ENCODE results near the gene MMP23B. TPM values are rescaled to one million over a fixed set of nuclear protein-coding genes. Genes with fewer than 3 reads are reported as not detected.

Gene MMP23B
- total and polyA plus RNA-seq, 9 donors = 0.88 to 128 (median 67.3) TPM

DNA sequence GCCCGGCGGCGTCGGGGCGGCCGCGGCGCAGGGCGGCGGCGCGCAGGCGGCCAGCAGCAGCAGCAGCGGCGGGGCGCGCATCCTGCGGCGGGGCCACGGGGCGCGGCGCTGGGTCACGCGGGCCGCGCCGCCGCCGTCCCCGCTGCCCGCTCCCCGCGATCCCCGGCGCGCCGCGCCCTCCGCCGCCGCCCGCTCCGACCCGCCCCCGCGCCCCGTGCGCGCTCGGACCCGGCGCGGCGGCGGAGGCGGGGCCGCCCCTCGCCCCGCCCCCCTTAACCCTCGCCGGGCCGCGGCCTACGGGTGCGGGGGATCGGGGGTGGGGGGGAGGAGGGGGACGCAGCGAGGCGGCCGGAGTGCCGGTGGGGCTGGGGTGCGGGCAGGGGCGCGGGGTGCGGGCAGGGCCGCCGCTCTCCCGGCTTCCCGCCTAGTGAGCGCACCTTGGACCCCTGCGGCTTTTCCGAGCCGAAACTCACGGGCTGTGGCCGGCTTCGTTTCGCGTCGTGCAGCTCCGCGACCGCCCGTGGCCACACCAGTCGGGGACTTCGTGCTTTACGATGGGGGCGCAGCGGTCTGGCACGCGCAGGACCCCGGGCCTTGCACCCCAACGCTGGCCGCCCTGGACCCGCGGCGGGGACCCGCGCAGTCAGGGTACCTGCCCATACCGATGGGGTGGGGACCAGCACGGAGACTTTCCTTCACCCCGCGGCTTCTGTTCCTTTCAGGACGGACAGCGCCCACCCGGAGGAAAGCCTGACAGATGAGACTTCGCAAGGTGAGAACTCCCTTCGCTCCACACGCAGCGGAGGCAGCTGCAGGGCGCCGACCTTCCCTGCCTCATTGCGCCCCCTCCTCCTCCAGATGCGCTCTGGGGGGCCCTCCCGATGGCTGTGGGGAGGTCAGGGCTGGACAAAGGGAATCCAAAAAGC lies 31.8 kb upstream of the MMP23B start, which contains the start of gene FNDC10:
Gene FNDC10 (minus strand): TSS at position 201 of the 926 bp plus-strand sequence. CDS start 120 bp downstream, at position 81.
- Histone ChIP-seq H3K4me1 (ENCODE audit: insufficient read depth) (peaks cover 10% of the 10 kb centered on the region), H3K4me3 (peak within 1 kb of the TSS; percentile 28), H3K27ac (no peak within 1 kb of the TSS), H3K27me3 (peaks cover 8% of the 10 kb centered on the region), H3K36me3 (no peaks in the 10 kb centered on the region), H3K9me3 (no peaks in the 10 kb centered on the region)
- TF ChIP-seq EP300 (IDR thresholded peaks at IDR 0.05) (no peak), POLR2A (IDR thresholded peaks at IDR 0.05) (no peak)
- TF ChIP-seq, protein P1, sequence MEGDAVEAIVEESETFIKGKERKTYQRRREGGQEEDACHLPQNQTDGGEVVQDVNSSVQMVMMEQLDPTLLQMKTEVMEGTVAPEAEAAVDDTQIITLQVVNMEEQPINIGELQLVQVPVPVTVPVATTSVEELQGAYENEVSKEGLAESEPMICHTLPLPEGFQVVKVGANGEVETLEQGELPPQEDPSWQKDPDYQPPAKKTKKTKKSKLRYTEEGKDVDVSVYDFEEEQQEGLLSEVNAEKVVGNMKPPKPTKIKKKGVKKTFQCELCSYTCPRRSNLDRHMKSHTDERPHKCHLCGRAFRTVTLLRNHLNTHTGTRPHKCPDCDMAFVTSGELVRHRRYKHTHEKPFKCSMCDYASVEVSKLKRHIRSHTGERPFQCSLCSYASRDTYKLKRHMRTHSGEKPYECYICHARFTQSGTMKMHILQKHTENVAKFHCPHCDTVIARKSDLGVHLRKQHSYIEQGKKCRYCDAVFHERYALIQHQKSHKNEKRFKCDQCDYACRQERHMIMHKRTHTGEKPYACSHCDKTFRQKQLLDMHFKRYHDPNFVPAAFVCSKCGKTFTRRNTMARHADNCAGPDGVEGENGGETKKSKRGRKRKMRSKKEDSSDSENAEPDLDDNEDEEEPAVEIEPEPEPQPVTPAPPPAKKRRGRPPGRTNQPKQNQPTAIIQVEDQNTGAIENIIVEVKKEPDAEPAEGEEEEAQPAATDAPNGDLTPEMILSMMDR (IDR thresholded peaks at IDR 0.05) = no peak
- DNase-seq = no peak
- 2 to 4% (median 3%) methylated on average over 26 to 125 of the region's 125 CpGs for WGBS, 3 donors
- intact Hi-C loops (cut with DNase I) = no loop called here

- peaks cover 10% of the 10 kb centered on the region for H3K4me1 ChIP-seq (ENCODE audit: insufficient read depth)
- no peaks in the 10 kb centered on the region for H3K36me3 ChIP-seq
- no peak for DNase-seq
- no peaks in the 10 kb centered on the region for H3K9me3 ChIP-seq
- H3K27ac ChIP-seq = no peak overlapping the region
- no peak for TF ChIP-seq POLR2A (IDR thresholded peaks at IDR 0.05)
- TF ChIP-seq EP300 (IDR thresholded peaks at IDR 0.05) = no peak
- TF ChIP-seq, protein P1 (IDR thresholded peaks at IDR 0.05) = no peak
- peaks cover 8% of the 10 kb centered on the region for H3K27me3 ChIP-seq
- no peak overlapping the region for H3K4me3 ChIP-seq
- intact Hi-C loops (cut with DNase I) = no loop called here
- WGBS, 3 donors = 61 to 71% (median 62%) methylated on average over 19 to 22 of the region's 22 CpGs
Observed at GRCh38 chr1:1600861-1601563, 31.0 kb upstream of the MMP23B start.

DNA sequence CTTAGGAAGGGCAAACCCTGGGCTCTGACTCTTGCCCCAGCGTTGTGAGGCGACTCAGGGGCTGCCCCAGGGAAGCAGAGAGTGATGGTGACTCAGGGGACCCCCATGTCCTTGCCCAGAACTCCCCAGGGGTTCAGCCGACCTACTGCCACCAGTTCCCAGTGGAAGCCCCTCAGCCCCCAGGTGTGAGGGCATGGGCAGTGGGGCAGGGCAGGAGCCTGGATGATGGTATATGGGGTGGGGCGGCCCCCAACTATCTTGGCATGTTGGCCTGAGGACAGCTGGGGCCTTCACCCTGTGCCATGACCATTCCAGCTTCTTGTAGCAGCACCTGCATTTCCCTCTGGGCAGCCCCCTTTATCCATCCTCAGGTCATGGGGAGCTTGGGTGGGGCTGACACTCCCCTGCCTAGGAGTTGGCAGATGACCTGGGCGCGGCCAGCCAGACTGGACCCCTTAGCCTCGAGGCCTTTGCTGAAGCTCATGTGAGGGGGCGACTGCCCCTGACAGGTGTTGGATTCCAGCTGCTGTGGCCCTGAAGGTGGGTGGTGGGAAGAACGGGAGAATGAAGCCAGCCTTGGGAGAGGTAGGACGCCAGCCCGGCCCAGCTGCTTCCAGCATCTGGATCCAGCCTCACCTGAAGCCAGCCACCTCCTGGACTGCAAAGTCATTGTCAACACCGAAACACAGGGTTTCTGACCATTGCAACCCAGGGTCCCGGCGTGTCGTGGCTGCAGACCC lies 30.2 kb upstream of the MMP23B start:
- peaks cover 10% of the 10 kb centered on the region for H3K4me1 ChIP-seq (ENCODE audit: insufficient read depth)
- H3K27me3 ChIP-seq = peaks cover 8% of the 10 kb centered on the region
- H3K9me3 ChIP-seq = no peaks in the 10 kb centered on the region
- 80 to 88% (median 86%) methylated on average over 13 to 15 of the region's 15 CpGs for WGBS, 3 donors
- no peak for DNase-seq
- no peak overlapping the region for H3K4me3 ChIP-seq
- intact Hi-C loops (cut with DNase I) = no loop called here
- TF ChIP-seq, protein P1 (IDR thresholded peaks at IDR 0.05) = no peak
- TF ChIP-seq EP300 (IDR thresholded peaks at IDR 0.05) (no peak), POLR2A (IDR thresholded peaks at IDR 0.05) (no peak)
- H3K27ac ChIP-seq = no peak overlapping the region
- H3K36me3 ChIP-seq = no peaks in the 10 kb centered on the region

All from ovary (tissue), 9 donors.